Kidney tubule cell (primary cell): ENCODE data around the gene IFNL3.
"Not testable (repeated sequence)": the region's sequence is repeated elsewhere in the genome, so short reads cannot be mapped to it uniquely, and the experiment has no call there.

Experiments used
- DNase-seq: peaks from one replicate; pipeline ENCODE4 v3.0.0-alpha.2; 2018; ENCODE audit warnings: low spot score

IFNL3 gene

DNA sequence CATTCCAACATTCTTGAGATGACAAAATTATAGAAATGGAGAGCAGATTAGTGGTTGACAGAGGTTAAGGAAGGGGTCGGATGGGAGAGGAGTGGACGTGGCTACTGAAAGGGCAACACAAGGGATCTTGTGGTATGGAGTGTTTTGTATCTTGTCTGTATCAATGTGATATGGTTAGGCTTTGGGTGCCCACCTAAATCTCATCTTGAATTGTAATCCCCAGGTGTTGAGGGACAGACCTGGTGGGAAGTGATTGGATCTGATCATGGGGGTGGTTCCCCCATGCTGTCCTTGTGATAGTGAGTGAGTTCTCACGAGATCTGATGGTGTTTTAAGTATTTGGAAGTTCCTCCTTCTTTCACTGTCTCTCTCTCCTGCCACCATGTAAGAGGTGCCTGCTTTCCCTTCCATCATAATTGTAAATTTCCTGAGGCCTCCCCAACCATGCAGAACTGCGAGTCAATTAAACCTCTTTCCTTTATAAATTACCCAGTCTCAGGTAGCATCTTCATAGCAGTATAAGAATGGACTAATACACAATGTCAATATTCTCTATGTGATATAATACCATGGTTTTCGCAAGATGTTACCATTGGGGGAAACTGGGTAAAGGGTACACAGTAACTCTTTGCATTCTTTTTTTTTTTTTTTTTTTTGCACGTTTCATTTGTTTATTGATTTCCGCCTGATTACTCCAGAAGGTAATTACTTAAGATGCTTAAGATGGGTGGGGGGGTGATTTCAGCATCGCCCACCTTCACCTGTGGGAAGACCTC lies 8.8 kb upstream of the IFNL3 start:
- DNase-seq: no peak

DNA sequence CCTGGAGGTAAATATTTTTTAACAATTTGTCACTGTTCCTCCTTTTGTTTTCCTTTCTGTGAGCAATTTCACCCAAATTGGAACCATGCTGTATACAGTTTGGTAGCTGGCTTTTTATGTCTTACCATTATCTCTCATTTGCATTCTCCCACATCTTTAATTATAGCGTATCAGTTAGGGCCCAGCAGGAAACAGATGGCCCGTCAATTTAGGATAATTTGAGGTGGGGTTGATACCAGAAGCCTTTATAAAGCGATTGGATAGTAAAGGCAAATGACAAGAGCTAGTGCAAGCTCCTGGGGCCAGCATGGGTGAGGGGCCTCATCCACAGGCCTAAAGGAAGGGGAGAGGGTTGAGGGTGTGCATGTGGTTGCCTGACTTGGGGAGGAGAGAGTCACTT lies 7.7 kb upstream of the IFNL3 start:
- DNase-seq: no peak

DNA sequence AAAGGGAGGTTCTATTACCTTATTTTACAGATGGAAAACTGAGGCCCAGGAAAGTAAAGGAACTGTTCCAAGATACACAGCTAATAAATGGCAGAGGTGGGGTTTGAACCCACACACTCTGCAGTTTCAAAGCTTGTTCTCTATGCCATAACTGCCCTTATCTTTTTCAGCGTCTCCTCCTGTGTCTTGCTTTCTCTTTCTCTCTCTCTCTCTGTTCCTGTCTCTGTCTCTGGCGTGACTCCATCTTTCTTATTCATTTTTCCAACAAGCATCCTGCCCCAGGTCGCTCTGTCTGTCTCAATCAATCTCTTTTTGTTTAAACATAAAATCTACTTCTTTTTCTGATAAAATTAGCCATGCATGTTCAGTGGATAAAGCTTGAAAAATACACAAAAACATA lies 7.0 kb upstream of the IFNL3 start:
- no peak for DNase-seq

DNA sequence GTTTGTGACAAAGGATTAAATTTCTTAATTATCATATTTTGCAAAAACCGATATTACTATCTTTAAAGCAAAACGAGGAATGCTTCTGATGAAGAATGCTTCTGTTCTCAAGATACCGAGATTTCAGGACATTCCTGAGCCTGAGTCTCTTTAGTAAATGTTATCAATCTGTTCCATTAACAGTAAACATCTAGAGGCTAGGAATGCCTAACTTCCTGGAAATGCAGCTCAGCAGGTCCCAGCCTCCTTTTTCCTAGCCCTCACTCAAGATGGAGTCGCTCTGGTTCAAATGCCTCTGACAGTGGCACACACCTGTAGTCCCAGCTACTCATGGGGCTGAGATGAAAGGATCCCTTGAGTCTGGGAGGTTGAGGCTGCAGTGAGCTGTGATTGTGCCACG lies 6.3 kb upstream of the IFNL3 start:
- no peak for DNase-seq

DNA sequence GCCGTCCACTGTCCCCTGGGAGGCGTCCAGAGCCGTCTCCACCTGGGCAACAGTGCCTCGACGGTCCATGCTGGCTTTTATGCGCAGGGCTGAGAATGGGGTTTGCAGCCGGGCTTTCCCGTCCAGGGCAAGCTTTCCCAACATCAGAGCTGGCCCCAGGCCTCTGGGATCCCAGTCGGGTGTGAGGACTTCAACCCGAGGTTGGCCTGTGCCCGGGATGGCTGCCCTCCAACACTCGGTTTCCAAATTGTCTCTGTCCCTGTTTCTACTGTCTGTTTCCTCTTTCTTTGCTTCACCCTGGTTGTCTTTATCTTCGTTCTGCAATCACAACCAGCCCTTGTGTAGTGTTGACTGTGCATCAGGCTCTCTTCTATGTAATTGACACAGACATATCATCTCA lies 4.0 kb upstream of the IFNL3 start, which contains the start of gene IFNL4:
Gene IFNL4, minus strand, starts transcription at position 51 of the 400 bp plus-strand sequence.
- DNase-seq: no peak

DNA sequence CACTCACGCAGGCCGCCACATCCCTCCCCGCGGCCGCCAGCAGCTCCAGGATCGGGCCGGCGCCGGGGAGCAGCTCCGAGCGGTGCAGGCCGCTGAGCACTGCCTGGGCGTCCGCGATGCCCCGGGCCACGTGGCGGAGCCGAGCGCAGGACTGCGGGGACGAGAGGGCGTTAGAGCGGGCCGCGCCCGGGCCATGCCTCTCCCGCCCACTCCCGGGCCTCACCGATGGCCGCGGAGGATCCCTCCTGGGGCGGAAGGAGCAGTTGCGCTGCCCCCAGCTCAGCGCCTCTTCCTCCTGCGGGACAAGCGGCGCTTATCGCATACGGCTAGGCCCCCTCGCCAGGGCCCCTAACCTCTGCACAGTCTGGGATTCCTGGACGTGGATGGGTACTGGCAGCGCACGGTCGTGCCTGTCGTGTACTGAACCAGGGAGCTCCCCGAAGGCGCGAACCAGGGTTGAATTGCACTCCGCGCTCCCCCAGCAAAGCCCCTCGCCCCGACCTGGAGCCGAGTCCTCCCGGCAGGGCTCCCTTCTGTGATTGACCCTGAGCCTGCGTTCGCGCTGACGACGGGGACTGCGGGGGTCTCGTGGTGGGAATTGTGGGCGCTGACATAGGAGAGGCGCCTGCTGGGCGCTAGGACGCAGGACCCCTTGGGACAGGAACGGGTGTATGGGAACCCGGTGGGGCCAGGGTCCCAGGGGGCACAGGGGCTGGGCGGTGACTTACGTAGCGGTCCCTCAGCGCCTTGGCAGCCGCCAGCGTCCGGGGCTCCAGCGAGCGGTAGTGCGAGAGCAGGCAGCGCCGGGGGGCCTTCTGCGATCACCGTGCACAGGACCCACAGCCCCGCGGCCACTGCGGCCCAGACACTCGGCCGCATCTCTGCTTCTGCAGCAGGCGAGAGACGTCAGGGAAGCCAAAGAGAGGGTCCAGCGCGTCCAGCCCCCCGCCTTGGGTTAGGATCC lies 3.2 kb upstream of the IFNL3 start:
- no peak for DNase-seq

DNA sequence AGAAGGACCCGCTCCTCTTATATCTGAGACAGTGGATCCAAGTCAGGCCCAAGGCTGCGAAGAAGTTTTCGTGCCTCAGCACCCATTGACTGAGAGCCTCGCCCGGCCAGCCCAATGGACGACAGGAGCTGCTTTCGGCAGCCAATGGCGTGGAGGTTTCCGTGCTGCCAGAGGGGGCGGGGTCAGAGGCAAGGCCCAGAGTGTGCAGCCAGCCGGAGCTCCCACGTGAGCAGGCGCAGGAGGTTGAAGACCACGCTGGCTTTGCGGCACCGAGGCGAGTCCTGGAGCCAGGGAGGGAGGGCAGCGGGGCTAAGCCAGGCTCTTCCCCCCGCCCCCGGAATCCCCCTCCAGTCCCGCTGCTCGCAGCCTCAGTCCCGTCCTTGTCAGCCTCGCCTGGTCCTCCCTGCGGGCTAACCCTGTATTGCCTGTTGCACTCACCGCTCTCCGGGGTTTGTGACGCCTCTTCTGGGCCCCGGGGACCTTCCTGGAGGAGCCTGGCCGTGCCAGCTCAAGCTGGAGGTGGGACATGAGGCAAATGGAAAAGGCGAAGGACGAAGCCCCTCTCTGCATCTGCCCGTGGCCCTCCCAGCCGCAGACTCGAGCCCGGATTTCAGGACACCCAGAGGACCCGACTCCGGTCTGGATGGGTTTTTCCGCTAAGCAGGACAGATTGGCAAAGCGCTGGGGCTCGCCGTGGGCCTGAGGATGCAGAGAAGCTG lies 2.3 kb upstream of the IFNL3 start:
- peak; percentile 18 for DNase-seq

DNA sequence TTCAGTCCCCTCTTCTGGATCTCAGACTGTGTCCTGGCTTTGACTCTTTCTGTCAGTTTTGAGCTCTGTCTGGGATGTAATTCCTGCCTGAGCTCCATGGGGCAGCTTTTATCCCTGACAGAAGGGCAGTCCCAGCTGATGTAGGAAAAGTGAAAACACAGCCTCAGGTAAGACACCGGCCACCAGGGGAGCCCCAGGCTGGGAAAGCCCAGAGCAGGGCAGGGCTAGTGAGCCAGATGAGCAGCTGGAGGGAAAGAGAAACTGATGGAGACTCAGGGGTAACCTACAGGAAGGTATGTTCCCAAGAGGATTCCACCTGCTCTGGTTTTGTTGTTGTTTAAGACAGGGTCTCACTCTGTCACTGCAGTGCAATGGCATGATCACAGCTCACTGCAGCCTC lies 360 bp upstream of the IFNL3 start:
- DNase-seq: not testable (repeated sequence)

DNA sequence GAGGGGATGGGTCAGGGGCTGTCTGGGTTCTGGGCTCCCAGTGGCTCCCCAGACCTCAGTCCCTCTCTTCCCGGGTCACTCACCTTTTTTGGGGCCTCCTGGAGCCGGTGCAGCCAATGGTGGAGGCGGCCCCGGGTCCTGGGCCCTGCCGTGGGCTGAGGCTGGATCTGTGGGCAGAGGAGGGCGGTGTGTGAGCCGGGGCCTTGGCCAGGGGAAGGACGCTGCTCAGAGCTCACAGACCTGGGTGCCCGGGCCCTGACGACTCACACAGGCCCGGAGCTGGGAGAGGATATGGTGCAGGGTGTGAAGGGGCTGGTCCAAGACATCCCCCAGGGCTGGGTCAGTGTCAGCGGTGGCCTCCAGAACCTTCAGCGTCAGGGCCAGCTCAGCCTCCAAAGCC lies 1.1 kb downstream of the IFNL3 start:
- DNase-seq: not testable (repeated sequence)

DNA sequence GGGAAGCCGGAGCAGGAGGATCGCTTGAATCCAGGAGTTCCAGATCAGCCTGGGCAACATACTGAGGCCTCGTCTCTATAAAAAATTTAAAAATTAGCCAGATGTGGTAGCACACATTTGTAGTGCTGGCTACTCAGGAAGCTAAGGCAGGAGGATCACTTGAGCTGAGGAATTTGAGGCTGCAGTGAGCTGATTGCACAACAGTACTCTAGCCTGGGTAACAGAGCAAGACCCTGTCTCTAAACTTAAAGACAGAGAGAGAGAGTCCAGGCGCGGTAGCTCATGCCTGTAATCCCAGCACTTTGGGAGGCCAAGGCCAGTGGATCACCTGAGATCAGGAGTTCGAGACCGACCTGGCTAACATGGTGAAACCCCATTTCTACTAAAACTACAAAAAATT lies 4.4 kb downstream of the IFNL3 start:
- no peak for DNase-seq

DNA sequence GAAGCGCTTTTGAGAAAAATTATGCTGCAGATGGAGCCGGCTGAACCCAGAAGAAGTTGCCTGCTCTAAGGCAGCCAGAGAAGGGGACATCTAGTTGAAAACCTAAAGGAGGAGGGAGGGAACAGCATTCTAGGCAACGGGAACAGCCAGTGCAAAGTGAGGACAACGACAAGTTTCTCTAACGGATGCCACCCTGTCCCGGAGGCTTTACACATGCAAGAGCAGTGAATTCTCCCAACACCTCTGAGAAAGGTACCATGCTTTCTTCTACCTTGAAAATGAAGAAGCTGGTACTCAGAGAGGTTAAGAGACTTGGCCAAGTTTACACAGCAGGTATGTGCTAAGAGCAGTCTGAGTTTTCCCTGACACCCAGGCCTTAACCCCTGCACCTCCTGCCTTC lies 5.9 kb downstream of the IFNL3 start:
- DNase-seq: no peak

DNA sequence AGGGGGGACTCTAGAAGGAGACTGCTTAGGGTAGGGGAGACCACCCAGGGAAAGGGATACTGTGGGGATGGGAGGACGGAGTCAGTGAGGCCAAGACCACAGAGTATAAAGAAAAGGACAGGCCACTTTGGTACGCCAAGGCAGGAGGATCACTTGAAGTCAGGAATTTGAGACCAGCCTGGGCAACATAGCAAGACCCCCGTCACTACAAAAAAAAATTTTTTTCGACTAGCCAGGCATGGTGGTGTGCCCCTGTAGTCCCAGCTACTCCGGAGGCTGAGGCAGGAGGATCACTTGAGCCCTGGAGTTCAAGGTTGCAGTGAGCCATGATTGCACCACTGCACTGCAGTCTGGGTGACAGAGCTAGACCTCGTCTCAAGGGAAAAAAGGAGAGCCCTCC lies 6.6 kb downstream of the IFNL3 start:
- no peak for DNase-seq

DNA sequence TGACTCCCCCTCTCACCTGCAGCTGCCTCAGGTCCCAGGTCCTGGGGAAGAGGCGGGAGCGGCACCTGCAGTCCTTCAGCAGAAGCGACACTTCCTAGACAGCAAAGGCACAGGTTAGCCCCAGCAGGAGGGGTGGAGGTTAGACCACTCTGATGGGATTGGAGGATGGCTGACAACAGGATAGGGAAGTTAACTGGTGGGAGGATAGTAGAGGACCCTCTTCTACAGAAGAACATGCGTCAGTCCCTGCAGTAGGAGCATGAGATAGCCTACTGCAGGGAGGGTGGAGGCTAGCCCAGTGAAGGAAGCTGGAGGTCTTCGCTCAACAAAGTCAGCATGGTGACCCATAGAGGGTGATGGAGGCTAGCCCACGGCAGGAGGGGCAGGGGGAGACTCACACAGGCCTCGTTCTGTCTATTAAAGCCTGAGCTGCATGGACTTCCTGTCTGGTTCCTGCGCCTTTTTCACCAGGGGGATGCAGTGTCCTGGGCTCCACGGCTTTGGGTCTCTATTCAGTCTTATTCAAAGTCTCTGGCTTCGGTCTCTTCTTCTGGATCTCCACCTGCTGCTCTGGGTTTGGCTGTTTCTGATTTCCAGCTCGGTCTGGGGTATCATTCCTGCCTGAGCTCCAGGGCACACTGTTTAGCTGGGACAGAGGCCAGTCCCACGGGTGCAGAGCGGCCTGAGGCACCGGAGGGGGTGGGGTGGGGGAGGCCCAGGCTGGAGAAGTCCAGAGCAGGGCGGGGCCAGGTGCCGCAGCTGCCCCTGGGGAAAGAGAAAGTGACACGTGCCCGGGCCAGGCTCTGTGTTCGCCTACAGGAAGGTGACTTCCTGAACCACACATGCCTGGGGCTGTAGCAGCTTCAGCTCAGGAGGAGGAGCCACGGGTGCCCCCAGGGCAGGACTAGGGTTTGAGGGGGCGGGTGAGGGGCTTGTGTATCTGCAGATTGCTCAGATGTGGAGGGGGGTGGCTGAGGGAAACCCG lies 7.3 kb downstream of the IFNL3 start:
- peak; percentile 66 for DNase-seq

DNA sequence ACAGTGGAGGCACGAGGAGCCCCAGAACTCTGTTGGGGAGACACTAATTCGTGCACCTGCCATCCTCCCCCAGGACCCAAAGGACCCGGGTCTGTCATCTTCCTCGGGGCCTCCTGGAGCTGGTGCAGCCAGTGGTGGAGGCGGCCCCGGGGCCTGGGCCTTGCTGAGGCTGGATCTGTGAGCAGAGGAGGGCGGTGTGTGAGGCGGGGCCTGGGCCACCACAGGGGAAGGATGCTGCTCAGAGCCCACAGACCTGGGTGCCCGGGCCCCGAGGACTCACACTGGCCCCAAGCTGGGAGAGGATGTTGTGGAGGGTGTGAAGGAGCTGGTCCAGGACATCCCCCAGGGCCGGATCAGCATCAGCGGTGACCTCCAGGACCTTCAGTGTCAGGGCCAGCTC lies 8.3 kb downstream of the IFNL3 start:
- DNase-seq: no peak

DNA sequence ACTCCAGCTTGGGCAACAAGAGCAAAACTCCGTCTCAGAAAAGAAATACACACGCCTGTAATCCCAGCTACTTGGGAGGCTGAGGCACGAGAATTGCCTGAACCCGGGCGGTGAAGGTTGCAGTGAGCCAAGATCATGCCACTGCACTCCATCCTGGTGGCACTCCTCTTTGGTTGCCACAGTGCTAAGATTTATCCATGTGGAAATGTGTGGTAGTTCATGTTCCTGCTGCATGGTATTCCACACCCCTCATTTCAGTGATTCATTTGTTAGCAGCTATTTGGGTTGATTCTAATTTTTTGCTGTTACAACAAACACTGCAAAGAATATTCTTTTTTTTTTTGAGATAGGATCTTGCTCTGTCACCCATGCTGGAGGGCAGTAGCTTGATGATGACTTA lies 12.1 kb downstream of the IFNL3 start:
- no peak for DNase-seq

DNA sequence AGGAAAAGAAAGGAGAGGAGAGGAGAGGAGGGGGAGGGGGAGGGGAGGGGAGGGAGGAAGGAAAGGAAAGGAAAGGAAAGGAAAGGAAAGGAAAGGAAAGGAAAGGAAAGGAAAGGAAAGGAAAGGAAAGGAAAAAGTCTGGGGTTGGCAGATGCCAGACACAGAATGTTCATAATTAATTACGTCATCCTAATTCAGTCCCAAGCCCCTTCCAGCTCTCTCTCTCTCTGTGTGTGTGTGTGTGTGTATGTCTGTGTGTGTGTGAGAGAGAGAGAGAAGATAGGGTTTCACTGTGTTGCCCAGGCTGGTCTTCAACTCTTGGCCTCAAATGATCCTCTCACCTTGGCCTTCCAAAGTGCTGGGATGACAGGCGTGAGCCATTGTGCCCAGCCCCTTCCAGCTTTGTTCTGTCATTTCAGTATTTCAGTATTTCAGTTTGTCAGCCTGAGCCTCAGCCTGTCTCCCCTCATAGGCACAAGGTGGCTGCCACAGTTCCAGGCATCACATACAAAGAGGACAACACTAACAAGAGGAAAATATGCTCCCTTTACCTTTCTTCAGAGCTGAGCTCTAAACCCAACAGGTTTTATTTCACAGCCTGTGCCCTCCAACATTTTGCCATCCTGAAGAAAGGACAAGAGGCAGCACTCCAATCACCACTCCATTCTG lies 14.6 kb downstream of the IFNL3 start:
- DNase-seq: no peak

DNA sequence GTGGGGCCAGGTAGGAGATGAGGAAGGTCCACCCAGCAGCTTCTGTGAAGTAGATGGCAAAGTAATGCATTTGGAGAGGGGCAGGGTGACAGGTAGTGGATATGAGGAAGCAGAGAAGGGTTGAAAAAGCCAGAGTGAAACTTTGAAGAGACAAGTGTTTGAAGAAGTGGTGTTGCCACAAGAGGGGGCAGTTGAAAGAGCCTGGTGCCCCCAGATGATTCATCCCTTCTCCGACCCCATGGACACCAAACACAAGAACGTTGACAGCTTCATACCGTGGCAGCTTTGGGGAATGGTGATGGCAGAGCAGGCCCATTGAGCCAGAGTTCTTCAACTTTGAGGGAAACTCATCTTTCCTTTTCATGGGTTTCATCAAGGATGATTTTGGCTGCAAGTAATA lies 19.9 kb downstream of the IFNL3 start:
- no peak for DNase-seq

DNA sequence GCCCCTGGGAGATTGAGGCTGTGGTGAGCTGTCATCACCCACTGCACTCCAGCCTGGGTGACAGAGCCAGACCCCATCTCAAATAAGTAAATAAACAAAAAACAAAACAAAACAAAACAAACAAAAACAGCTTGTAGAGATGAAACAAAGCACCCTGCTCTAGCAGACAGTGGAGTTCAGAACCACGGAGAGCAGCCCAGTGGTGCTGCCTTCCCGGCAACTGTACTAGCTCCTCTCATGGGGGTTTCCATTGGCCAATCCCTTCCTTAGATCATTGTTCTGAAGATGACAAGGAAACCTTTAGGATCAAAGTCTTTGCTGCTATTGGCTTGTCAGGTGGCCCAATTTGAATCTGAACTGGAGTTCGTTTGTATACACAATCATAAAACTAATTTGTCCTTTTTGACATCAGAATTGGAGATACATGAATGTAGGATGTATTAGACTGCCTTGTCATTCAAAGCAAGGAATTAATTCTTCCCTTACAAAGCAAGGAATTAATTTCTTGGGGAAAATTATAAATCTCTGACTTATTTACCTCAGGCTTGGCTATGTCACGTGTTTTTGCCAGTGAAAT lies 21.0 kb downstream of the IFNL3 start:
- peak; percentile 9 for DNase-seq

DNA sequence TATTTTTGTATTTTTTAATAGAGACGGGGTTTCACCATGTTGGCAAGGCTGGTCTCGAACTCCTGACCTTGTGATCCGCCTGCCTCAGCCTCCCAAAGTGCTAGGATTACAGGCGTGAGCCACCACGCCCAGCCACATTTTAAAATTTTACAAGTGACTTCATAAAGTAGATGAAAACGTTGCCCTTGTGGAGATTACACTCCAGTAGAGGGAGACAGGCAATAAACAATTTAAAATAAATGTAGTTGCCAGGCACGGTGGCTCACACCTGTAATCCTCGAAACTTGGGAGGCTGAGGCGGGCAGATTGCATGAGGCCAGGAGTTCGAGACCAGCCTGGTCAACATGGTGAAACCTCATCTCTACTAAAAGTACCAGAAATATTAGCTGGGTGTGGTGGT lies 25.7 kb downstream of the IFNL3 start:
- not testable (repeated sequence) for DNase-seq
